NCI-H146 treated with DMSO at 0.1 percent for 48 hours (cell line): ENCODE data around the gene PEX16.

Experiments
- DNase-seq: peaks from one replicate; lab custom pipeline; 2025; ENCODE audit not compliant: unreplicated experiment; lab: John Stamatoyannopoulos, UW

The PEX16 gene

DNA sequence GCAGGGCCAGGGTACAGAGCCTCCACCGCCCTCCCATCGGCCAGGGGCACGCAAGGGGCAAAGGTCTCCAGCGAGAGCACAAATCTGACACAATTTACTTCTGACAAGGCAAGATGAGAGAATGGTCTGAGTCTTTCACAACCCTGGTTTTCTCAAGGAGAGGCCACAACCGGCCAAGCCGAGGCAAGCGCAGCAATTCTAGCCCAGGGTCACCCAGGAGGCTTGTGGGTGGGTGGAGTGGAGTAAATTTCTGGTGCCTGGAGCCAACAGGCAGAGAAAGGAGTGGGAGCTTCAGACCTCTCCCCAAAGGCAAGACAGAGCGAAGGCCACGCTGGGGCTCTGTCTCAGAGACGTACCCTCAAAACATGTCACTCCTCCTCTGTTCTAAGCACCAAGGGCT, 14.1 kb upstream of the PEX16 start:
- DNase-seq, result no peak

DNA sequence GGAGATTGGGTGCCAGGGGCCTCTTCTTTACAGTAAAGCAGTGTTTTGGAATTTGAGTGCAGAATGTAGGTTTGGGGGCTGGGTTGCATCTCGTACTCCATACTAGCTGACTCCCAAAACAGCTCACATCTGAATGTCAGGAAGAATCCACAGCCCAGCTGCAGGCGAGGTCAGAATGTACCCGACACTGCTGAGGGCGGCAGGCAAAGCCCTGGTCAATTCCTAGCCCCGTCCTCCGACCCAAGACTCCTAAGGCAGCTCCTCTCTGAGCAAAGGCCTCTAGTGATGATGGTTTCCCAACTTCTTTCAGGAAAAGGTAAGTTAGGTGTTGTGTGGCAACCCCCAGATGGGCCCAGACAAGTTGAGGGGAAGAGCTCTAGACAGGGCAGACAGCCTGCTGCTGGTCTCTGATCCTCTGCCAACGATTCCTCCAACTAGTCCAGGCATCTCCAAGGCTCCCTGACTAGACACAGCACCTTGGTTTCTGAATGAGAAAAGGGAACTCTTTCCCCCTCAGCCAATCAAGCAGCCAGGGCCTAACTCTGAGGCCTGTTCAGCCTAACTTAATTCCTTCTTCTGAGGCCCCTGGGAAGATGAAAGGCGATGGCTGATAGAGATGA, 13.4 kb upstream of the PEX16 start:
- no peak for DNase-seq

DNA sequence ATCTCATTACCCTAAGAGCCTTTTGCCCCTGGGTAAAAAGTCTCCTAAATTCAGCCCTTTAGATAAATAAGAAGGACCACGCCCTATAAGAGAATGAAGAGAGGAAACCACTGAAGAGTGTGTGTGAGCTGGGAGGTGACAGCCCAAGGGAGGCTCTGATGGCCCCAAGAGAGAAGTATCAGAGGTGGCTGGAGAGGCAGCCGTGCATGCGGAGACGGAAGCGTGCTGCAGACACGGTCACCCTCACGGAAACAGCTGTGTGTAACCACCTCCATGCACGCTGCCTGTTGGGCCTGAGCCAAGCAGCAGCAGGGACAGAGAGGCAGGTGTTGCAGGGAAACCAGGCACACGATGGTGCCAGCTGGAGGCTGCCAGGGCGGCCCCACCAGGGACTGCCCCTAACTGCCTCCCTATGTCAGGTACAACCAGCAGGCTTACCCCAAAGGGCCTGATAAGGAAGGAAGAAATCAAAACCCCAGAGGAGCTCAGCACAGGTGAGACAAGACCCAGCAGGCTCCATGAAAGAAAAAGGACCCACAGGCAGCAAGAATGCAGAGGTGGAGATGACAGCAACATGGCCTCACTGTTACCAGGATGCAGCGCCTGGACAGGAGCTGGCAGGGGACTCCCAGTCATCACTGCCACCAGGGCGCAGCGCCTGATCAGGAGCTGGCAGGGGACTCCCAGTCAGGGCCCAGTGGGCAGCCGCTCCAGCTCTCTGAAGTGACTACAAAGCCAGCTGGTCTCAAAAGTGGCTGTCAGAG, 12.5 kb upstream of the PEX16 start:
- peak; percentile 65 for DNase-seq

DNA sequence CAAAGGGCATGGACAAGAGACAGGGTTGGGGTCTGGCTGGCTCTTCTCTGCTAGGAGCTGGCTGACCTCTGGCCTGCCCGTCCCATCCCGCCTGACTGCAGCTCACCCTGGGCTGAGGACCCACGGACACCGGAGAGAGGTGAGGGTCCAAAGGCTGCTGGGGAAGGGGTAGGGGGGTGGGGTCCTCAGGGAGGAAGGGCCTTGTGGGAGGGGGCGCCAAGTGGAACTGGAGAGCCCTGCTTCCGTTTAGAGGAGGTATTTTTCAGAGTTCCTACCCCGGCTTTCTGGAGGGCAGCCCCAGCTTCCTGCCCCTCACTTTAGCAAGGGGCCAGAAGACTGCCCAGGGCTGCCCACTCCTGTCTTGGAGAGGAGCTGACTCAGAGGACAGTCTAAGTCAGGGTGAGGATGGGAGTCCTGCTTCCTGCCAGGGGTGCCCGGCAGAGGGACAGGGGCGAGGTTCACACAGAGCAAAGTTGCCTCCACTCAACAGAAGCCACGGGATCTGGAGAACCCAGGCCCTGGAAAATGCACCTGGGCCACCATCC, 11.9 kb upstream of the PEX16 start:
- DNase-seq, result no peak

DNA sequence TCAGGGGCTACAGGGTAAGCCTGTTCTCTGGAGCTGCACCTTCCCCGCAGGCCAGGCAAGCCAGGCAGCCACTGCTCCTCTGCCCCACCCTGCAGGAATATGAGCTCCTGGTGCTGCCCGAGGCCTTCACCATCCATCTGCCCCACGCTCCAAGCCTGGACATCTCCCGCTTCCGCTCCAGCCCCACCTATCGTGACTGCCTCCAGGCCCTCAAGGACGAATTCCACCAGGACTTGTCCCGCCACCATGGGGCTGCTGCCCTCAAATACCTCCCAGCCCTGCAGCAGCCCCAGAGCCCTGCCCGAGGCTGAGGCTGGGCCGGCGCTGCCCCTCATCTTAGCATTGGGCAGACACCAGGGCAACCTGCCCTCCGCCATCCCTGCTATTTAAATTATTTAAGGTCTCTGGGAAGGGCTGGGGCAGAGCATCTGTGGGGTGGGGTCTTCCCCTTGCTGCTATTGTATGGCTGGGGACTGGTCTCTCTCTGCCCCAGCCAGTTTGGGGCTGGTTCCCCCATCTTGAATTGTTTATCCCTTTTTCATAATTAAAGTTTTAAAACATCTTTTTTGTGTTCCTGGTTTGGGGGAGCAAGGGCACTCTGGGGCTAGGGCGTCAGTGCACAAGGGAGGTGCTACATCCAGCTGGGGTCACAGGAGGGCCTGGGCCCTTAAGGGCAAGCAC, 11.0 kb upstream of the PEX16 start:
- DNase-seq, result no peak

DNA sequence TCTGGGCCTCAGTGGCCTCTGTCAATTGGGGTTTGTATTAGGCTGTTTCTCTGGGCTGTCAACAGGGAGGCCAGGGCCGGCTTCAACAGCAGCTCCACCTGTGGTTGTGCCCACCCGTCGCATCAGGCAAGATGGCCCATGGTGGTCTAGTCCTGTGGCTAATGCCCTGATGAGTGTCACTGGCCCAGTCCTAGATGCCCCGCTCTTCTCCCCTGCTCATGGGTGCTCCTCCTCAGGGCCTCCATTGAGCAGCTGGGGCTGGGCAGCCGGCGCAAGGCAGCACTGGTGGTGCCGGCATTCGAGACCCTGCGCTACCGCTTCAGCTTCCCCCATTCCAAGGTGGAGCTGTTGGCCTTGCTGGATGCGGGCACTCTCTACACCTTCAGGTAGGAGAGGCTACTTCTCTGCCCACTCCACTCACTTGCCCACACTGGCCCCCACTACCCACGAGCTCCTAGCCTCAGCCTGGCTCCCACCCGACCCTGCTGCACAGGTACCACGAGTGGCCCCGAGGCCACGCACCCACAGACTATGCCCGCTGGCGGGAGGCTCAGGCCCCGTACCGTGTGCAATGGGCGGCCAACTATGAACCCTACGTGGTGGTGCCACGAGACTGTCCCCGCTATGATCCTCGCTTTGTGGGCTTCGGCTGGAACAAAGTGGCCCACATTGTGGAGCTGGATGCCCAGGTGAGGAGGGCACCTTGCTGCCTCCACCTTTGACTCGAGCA, 10.2 kb upstream of the PEX16 start:
- no peak for DNase-seq

DNA sequence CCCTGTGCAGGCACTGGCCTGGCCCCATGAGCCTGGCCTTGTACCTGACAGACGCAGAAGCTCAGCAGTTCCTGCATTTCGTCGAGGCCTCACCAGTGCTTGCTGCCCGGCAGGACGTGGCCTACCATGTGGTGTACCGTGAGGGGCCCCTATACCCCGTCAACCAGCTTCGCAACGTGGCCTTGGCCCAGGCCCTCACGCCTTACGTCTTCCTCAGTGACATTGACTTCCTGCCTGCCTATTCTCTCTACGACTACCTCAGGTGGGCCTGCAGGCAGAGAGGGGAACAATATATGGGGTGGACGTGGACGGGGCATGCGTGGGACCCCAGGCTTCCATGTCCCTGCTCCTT, 9.6 kb upstream of the PEX16 start:
- DNase-seq, result no peak

DNA sequence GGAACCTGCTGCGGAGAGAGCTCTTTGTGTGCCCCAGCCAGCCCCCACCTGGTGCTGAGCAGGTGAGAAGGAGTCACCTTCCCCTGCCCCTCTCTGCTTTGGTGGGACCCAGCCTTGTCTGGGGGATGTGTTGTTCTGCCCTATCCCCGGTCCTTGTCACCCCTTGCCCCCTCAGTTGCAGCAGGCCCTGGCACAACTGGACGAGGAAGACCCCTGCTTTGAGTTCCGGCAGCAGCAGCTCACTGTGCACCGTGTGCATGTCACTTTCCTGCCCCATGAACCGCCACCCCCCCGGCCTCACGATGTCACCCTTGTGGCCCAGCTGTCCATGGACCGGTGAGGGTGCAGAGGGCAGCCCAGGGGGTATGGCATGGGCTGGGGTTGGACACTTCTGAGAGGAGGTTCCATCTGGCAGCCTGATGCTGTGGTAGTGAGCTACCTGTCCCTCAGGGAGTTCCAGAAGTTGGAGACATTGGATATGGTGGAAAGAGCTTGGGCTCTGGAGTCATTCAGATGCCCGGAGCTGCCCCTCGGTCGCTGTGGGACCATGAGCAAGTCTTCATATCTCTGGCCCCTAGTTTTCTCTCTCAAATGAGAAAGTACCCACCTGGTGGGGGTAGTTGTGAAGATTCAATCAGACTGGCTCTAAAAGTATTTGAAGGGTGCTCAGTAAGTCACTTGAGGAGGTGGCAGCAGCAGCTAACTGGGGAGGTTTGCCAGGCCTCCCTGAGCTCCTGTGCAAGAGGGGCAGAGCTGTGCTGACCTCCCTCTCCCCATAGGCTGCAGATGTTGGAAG, 9.1 kb upstream of the PEX16 start:
- DNase-seq, result no peak

DNA sequence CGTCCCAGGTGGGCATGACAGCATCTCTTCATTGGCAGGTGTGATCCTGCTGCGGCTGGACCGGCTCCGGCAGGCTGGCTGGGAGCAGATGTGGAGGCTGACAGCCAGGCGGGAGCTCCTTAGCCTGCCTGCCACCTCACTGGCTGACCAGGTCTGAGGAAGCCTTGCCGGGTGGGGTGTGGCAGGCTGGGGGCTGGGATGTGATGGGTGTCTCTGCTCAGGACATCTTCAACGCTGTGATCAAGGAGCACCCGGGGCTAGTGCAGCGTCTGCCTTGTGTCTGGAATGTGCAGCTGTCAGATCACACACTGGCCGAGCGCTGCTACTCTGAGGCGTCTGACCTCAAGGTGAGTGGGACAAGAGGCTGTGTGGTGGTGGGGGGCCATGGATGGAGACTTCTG, 8.3 kb upstream of the PEX16 start:
- no peak for DNase-seq

DNA sequence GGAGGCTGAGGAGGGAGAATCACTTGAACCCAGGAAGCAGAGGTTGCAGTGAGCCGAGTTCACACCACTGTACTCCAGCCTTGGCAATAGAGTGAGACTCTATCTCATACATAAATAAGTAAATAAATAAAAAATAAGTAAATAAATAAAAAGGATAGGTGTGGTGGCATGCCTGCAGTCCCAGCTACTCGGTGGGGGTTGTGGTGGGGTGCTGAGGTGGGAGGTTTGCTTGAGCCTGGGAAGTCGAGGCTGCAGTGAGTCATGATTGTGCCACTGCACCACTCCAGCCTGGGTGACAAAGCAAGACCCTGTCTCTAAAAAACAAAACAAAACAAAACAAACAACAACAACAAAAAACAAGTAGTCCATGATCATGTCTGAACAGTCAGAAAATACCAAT, 7.9 kb upstream of the PEX16 start:
- no peak for DNase-seq

DNA sequence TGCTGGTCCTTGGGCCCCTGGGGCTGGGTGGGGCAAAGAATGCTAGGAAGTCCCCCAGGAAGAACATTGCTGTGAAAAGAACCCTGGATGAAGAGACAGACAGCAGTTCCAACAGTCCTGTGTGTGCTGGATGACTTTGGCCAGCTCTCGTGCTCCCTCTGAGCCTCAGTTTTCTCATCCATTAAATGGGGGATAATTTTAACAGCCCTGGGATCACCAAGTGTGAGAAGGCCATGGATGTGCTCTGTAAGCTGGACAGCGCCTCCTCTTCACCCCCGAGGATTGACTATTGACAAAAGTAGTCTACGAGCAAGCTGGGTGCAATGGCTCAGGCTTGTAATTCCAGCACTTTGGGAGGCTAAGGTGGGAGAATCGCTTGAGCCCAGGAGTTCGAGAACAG, 7.2 kb upstream of the PEX16 start:
- DNase-seq, result no peak

DNA sequence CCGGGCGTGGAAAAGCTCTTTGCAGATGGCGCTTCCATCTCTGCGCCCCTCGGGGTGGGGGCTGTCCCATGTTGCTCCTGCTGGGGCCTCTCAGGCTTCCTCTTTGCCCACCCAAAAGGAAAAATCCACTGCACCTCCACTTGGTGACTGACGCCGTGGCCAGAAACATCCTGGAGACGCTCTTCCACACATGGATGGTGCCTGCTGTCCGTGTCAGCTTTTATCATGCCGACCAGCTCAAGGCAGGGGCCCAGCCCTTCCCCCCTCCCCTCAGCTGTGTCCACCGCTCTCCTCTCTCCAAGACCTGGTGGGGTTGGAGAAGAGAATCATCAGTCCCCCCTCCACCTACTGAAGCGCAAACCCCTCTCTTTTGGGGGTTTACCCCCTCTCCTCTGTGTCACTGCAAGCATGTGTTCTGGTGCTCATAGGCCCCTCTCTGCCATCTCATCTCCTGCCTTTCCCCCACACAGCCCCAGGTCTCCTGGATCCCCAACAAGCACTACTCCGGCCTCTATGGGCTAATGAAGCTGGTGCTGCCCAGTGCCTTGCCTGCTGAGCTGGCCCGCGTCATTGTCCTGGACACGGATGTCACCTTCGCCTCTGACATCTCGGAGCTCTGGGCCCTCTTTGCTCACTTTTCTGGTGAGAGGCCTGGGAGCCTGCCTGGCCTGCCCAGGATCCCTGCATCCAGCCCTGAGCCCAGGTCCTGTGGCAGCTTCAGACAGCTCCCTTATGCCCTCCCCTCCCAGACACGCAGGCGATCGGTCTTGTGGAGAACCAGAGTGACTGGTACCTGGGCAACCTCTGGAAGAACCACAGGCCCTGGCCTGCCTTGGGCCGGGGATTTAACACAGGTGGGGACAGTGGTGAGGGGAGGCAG, 6.6 kb upstream of the PEX16 start:
- DNase-seq, result no peak

DNA sequence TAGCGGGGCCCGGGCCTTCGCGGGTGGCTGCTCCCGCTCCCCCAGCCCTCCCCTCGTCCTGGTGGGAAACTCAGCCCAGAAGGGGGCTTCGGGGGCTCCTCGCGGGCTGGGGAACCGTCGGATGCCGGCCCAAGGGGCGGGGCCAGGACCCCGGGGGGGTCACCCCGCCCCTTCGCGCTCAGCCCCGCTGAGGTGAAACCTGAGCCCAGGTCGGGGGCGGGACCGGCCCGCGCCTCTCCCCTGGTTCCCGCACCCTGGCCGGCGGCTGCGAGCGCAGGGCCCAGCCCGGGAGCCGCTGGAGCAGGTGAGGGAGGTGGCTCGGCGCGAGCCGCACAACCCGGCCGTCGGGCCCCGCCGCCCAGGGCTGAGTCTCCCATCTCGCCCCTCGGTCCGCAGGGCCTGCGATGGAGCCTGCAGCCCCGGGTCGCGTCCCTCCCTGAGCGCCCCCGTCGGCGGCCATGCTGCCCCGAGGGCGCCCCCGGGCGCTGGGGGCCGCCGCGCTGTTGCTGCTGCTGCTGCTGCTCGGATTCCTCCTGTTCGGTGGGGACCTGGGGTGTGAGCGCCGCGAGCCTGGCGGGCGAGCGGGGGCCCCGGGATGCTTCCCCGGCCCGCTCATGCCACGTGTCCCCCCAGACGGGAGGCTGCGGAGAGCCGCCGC, 4.9 kb upstream of the PEX16 start, which contains the start of gene LARGE2:
Gene LARGE2, plus strand, starts transcription at position 232 of the 658 bp plus-strand sequence. Its CDS starts 227 bp downstream, at position 459.
- peak; percentile 55 for DNase-seq

DNA sequence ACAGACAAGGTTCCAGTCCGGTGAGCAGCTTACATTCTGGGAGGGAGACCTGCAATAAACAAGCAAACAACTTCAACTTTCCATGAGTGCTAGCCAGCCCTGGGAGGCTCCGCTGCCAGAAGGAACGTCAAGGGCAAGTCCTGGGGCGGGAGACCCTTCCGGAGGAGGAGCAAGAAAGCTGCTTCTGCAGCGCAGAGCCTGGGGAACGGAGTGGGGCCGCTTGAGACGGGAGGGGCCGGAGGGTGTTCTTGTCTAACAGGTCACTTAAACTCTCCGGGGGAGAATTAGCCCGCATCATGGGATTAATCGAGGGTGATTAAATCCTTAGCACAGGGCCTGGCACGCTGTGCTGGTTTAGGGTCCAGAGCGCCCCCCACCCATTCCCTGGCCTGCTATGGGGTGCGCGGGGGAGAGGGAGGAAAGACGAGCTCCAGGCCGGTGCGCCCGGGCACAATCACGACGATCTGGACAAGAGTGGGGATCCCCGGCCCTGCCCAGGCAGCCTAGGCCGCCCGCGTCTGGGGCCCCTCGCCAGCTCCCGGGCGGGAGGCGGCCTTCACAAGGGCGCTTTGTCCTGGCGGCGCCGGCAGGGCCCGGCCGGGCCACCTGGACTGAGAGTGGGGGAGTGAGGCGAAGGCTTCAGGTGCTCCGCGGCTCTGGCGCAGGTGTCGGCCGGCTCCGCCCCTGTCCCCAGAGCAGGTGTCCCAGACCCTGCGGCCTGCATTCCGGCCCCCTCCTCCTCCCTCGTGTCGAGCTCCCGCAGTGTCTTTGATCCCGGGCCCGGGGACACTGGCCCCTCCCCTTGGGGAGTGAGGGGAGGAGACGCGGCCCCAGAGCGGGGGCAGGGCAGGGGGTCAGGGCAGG, 4.1 kb upstream of the PEX16 start:
- DNase-seq, result peak; percentile 91

DNA sequence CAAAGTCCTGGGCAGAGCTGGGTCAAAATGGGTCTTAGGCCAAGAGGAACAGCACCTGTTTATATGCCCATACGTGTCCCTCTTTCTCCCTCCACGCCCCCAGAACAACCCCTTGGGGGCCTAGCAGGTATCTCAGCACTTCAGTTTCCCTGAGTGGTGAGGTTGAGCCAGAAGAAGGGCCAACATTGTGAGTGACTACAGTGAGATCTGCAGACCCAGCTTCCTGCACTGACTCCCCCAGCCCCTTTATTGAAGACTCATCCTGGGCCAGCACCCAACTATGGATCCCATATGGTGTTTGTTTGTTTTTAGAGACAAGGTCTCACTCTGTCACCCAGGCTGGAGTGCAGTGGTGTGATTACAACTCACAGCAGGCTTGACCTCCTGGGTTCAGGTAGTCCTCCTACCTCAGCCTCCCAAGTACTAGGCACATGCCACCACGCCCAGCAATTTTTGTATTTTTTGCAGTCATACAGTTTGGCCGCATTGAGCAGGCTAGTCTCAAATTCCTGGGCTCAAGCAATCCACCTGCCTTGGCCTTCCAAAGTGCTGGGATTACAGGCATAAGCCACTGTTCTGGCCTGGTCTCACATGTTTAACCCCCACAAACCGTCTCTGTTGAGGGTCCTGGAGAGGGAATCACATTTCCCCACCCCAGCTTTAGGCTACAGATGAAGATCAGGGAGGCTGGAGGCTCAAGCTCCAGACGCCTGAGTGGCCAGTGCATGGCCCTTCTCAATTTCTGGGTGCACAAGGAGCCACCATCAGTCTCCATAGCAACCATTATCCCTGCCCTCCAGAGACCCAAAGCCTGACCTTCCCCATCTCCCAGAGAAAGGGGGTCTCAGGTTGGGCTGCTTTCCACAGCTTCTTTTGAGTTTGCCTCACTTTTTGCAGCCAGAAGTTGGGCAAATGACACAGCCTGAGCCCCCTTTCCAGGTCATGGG, 3.1 kb upstream of the PEX16 start:
- DNase-seq, result no peak

DNA sequence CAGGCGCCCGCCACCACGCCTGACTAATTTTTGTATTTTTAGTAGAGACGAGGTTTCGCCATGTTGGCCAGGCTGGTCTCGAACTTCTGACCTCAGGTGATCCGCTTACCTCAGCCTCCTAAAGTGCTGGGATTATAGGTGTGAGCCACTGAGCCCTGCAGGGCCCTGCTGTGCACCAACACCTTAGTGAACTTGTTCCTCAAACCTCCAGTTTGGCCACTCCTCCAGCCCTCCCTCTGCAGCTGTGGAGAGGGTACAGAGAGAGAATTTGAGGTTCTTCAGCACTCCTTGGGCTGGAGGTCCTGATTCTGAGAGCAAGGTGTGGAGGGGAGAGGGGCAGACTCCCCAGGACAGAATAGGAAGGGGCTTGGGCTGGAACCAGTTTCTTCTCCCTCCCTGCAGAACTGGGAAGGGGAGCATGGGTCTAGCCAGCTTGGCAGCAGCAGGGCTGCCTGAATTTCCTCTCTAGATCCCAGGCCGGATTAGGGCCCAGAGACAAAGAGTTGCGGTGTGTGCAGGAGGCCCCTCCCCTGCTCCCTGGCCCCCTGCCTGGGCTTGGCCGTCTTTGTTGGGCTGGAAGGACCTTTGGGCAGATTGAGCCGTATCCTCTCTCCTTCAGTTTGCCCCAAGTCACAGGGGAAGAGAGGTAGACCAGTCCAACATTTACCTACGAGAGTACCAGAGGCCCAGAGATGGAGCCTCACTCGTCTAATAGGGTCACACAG, 2.3 kb upstream of the PEX16 start:
- DNase-seq, result no peak
